Measurements from ENCODE around the gene KRT72.

- no peak for TF ChIP-seq CTCF (IDR thresholded peaks at IDR 0.05; ENCODE audit: low read length)
- TF ChIP-seq EZH2 (optimal IDR thresholded peaks at IDR 0.05; ENCODE audit: low read depth, low read length) = no peak
- no peak for TF ChIP-seq EZH2phosphoT487 (IDR thresholded peaks at IDR 0.05; ENCODE audit: low read length)
Measured at GRCh38 chr12:52636592-52637258, 35.5 kb upstream of the KRT72 start.

Measured in MM.1S (cell line).